ENCODE results near the gene BMPR2. TPM values are rescaled to one million over a fixed set of nuclear protein-coding genes. Genes with fewer than 3 reads are reported as not detected.

Gene BMPR2
- total RNA-seq, 3 donors from 2014 or later = 48.8 to 70.4 (median 63.2) TPM

- no peaks in the 10 kb centered on the region for H3K36me3 ChIP-seq
- peak overlapping the region; percentile 82 to 94 (median 91) for H3K4me3 ChIP-seq
- TF ChIP-seq POLR2A (IDR thresholded peaks at IDR 0.05) = no peak
- peak; percentile 30 to 73 (median 36) for TF ChIP-seq POLR2AphosphoS5 (IDR thresholded peaks at IDR 0.05)
- no peaks in the 10 kb centered on the region for H3K4me1 ChIP-seq
- DNase-seq (ENCODE audit: low spot score in 2 of 2) = peak; percentile 53 to 58
- no peaks in the 10 kb centered on the region for H3K9me3 ChIP-seq
- no peaks in the 10 kb centered on the region for H3K27me3 ChIP-seq
- H3K27ac ChIP-seq = peak overlapping the region; percentile 96 to 98
- intact Hi-C loops (cut with DNase I; ENCODE audit: low total_unique reads) = no loop called here
These were observed 1.0 kb upstream of the BMPR2 start for GRCh38 chr2:202375033-202375608.

- Histone ChIP-seq H3K9me3 (no peaks in the 10 kb centered on the region), H3K4me3 (peak overlapping the region; percentile 82 to 94 (median 91)), H3K27ac (peak overlapping the region; percentile 96 to 98), H3K36me3 (no peaks in the 10 kb centered on the region), H3K4me1 (no peaks in the 10 kb centered on the region), H3K27me3 (no peaks in the 10 kb centered on the region)
- DNase-seq (ENCODE audit: low spot score in 2 of 2) = peak; percentile 35 to 58
- TF ChIP-seq POLR2AphosphoS5 (IDR thresholded peaks at IDR 0.05) (peak in 2 of 3 donors; percentile 32 to 45), POLR2A (IDR thresholded peaks at IDR 0.05) (no peak)
- intact Hi-C loops (cut with DNase I; ENCODE audit: low total_unique reads) = no loop called here
These were observed 506 bp downstream of the BMPR2 start for GRCh38 chr2:202376460-202377206.

GRCh38 chr2:202377207-202377761 lies 1.2 kb downstream of the BMPR2 start:
- H3K4me3 ChIP-seq = peak overlapping the region; percentile 82 to 94 (median 91)
- TF ChIP-seq POLR2A (IDR thresholded peaks at IDR 0.05) (no peak), POLR2AphosphoS5 (IDR thresholded peaks at IDR 0.05) (no peak), CTCF (IDR thresholded peaks at IDR 0.05) (no peak)
- intact Hi-C loops (cut with DNase I; ENCODE audit: low total_unique reads) = no loop called here
- peak in 1 of 2 donors; percentile 56 for DNase-seq (ENCODE audit: low spot score in 2 of 2)
- no peaks in the 10 kb centered on the region for H3K36me3 ChIP-seq
- H3K27me3 ChIP-seq = no peaks in the 10 kb centered on the region
- H3K27ac ChIP-seq = peak overlapping the region; percentile 96 to 98
- no peaks in the 10 kb centered on the region for H3K4me1 ChIP-seq
- H3K9me3 ChIP-seq = no peaks in the 10 kb centered on the region

GRCh38 chr2:202378001-202378400 lies 1.9 kb downstream of the BMPR2 start:
- H3K27ac ChIP-seq = no peak overlapping the region
- peak overlapping the region; percentile 82 to 94 (median 91) for H3K4me3 ChIP-seq
- TF ChIP-seq POLR2A (IDR thresholded peaks at IDR 0.05) (no peak), POLR2AphosphoS5 (IDR thresholded peaks at IDR 0.05) (no peak), CTCF (IDR thresholded peaks at IDR 0.05) (no peak)
- H3K9me3 ChIP-seq = no peaks in the 10 kb centered on the region
- no peaks in the 10 kb centered on the region for H3K27me3 ChIP-seq
- no peaks in the 10 kb centered on the region for H3K36me3 ChIP-seq
- intact Hi-C loops (cut with DNase I; ENCODE audit: low total_unique reads) = no loop called here
- no peak for DNase-seq (ENCODE audit: low spot score in 2 of 2)
- H3K4me1 ChIP-seq = no peaks in the 10 kb centered on the region

GRCh38 chr2:202378662-202379358 lies 2.7 kb downstream of the BMPR2 start:
- no peak for TF ChIP-seq POLR2AphosphoS5 (IDR thresholded peaks at IDR 0.05)
- TF ChIP-seq POLR2A (IDR thresholded peaks at IDR 0.05) = no peak
- no peak for TF ChIP-seq CTCF (IDR thresholded peaks at IDR 0.05)
- Histone ChIP-seq H3K36me3 (no peaks in the 10 kb centered on the region), H3K4me3 (peak overlapping the region; percentile 82 to 94 (median 91)), H3K27ac (peak overlapping the region; percentile 23 to 27), H3K27me3 (no peaks in the 10 kb centered on the region), H3K4me1 (no peaks in the 10 kb centered on the region), H3K9me3 (no peaks in the 10 kb centered on the region)
- intact Hi-C loops (cut with DNase I; ENCODE audit: low total_unique reads) = no loop called here
- DNase-seq (ENCODE audit: low spot score in 2 of 2) = no peak

Measured in breast epithelium (tissue), 4 donors.